ENCODE results near the gene MLXIP.

Gene MLXIP

GRCh38 chr12:122080149-122081082, 1.9 kb downstream of the MLXIP start:
- no peak for DNase-seq

DNA sequence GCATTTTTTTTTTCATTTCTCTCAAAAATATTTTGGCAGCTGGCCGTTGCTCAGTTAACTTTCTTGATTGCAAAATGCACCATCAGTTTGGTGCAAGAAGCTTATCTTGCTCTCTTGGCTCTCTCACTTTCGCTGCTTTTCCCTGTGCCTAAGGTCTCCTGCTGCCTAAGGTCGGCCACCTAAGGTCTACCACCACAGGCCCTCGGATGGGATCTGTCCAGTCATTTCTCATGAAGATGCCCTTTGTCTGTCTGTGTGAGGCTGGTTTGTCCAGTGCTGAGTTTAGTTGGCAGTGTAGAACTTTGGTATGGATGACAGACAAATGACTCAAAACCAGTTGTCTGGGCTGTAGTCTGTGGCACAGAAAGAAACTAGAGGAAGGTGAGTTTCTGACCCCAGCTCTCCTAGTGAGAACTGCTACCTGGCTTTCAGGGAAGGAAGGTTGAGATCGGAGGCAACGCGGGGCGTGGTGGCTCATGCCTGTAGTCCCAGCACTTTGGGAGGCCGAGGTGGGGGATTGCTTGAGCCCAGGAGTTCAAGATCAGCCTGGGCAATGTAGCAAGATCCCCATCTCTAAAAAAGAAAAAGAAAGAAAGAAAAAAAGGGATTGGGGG, 2.6 kb downstream of the MLXIP start:
- DNase-seq = no peak

DNA sequence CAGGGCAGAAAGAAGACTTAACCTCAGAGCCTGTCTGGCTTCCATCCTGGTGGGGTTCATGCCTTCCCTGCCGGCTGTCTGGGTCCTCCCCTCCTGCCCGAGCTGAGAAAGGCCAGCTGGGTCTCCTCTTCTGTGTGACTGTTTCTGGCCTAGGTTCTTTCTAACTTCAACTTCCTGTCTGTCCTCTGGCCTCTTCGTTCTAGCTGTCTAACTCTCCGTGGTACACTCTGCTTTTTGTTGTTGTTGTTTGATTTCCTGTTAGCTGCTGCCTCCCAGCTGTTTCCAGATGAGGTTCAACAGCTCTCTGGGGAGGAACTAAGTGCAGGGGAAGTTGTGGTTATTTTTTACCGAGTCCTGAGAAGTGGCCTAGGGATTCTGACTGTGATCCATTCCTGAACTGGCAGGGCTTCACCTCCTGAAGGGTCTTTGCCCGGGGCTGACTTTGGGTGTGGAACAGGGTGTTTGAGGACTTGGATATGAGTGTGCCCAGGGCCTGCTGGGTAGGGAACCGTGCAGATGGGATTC, 3.2 kb downstream of the MLXIP start:
- no peak for DNase-seq

GRCh38 chr12:122082621-122083356, 4.2 kb downstream of the MLXIP start:
- no peak for DNase-seq

DNA sequence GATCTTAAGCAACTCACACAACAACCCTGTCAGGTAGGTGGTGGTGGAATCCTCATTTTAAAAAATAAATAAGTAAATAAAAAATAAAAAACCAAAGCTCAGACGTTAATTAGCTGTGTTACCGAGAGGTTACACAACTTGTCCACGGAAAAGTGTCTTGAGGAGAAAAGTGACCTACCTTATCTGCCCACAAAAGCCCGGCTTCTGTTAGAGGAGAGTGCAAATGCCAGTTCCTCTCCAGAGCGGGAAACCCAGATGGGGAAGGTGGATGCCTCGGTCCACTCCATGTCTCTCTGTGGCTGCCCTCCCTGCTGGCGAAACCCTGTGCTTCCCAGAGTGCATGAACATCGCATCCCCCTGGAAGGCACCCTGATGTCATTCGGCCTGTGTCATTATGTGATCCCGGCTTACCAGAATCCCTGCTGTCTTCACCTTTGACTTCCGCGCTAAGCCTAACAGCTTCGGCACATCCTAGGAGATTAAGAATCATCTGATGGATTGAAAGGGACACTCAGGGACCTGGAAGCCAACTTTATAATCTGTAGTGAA, 6.4 kb downstream of the MLXIP start:
- DNase-seq = no peak

DNA sequence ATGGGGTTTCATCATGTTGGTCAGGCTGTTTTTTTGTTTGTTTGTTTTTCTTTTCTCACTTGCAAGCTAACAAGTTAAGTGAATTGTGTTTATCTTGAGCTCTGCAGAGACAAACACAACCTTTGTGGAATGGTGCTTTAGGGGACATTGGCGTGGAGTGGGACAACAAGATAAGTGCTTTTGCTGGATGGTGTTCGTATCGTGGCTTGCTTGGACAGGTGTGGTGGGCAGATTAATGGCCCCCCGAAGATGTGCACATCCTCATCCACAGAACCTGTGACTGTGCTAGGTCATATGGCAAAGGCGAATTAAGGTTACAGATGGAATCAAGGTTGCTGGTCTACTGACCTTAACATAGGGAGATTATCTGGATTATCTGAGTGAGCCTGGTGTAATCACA, 7.0 kb downstream of the MLXIP start:
- no peak for DNase-seq

DNA sequence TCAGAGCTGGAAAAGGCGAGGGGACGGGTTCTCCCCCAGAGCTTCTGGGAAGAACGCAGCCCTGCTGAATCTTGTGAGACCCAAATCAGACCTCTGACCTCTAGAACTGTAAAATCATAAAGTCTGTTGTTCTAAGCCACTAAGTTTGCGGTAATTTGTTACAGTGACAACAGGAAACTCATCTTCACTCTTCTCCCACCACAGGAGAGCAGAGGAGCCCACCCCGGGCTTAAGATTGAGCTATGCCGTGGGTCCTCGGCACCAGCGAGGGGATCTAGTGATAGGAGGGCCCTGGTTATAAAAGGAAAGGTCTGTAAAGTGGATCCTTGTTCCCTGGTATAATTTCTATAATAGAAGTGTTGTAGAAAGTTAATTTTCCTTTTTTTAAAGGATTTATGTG, 7.6 kb downstream of the MLXIP start:
- no peak for DNase-seq

DNA sequence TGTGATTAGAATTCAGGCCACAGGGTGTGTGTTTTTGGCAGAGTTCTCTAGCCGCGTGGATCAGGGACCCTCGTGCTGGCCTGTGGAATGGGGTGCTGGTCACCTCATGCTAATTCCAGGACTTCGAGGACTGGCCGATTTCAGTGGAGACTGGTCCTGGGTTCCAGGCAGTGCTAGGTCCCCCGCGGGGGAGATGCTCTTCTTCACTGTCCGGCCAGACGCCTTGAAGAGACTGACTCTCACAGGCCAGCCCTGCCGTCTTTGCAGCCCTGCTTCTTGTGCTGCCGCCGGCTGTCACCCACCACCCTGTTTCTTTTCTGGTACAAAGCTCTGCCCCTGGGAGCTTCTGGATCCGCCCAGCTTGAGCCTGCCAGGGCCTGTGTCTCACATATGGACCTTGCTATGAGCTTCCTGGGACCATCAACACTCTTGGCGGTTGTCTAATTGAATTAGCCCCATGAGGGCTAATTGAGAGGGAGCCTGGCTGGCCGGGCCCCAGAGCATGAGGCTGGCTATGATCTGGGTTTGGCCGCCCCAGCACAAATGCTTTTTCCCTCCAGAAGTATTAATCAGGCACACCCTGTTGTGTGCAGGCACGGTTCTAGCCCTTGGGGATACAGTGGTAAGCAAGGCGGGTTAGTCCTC, 8.2 kb downstream of the MLXIP start:
- no peak for DNase-seq

- no peak for DNase-seq
These were observed 9.0 kb downstream of the MLXIP start for GRCh38 chr12:122087431-122088178.

GRCh38 chr12:122088179-122088810, 9.7 kb downstream of the MLXIP start:
- DNase-seq = no peak

GRCh38 chr12:122089077-122089476, 10.5 kb downstream of the MLXIP start:
- no peak for DNase-seq

DNA sequence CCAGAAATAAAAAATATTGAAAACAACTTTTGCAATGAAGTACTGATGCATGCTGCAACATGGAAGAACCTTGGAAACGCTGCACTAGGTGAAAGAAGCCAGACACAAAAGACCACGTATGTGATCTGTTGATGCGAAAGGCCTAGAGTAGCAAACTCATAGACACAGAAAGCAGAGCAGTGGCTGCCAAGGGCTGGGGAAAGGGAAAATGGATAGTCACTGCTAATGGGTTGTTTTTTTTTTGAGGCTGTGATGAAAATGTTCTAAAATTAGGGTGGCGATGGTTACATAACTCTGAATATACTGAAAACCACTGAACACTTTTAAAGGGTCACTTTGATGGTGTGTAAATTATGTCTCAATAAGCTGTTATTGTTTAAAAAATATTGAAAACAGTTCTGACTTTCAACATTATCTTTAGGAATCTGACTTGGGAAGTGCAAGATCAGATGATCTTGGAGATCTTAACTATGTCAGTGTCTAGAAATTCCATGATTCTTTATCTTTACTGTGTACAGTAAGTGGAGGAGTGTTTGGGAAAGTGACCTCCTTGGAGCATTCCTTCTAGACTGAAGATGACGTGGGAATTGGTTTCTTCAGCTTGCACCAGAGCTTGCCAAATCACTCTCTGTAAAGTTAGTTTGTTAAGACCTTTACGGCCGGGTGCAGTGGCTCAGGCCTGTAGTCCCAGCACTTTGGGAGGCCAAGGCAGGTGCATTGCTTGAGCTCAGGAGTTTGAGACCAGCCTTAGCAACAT, 12.4 kb downstream of the MLXIP start:
- DNase-seq = no peak

DNA sequence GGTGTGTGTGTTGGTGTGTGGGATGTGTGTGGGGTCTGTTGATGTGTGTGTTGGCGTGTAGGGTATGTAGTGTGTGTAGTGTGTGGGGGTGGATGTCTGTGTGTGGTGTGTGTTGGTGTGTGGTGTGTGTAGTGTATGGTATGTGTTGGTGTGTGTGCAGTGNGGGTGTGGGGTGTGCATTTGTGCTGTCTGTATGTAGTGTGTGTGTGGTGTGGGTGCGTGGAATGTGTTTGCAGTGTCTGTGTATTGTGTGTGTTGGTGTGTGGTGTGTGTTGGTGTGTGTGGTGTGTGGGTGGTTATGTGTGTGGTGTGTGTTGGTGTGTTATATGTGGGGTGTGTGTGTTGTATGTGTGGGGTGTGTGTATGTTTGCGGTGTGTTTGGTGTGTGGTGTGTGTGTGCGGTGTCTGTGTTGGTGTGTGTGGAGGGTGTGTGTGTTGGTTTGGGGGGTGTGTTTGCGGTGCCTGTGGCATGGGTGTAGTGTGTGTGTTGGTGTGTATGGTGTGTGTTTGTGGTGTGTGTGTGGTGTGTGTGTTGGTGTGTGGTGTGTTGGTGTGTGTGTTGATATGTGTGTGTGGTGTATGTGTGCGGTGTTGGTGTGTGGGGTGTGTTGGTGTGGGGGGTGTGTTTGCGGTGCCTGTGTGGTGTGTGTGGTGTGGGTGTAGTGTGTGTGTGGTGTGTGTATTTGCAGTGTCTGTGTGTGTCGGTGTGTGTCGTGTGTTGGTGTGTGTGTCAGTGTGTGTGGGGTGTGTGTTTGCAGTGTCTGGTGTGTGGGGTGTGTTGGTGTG, 14.7 kb downstream of the MLXIP start:
- DNase-seq = no peak

DNA sequence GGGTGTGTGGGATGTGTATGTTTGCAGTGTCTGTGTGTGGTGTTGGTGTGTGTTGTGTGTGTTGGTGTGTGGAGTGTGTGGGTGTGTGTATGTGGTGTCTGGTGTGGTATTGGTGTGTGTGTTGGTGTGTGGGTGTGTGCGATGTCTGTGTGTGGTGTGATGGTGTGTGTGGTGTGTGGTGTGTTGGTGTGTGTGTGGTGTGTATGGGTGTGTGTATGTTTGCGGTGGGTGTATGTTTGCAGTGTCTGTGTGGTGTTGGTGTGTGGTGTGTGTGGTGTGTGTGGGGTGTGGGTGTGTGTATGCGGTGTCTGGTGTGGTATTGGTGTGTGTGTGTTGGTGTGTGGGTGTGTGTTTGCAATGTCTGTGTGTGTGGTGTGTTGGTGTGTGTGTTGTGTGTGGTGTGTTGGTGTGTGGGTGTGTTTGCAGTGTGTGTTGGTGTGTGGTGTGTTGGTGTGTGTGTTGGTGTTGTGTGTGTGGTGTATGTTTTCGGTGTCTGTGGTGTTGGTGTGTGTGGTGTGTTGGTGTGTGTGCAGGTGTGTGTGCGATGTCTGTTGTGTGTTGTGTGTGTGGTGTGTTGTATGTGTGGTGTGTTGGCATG, 15.7 kb downstream of the MLXIP start:
- DNase-seq = no peak

GRCh38 chr12:122094735-122095631, 16.4 kb downstream of the MLXIP start:
- DNase-seq = no peak

GRCh38 chr12:122096014-122096413, 17.5 kb downstream of the MLXIP start:
- DNase-seq = no peak

- no peak for DNase-seq
These were observed 18.1 kb downstream of the MLXIP start for GRCh38 chr12:122096591-122097149.

GRCh38 chr12:122097584-122097926, 19.0 kb downstream of the MLXIP start:
- no peak for DNase-seq
